NCI-H748 treated with DMSO at 0.1 percent for 48 hours (cell line): ENCODE data around the gene ZNF514.
A peak's percentile ranks its signal among the peaks of the same experiment; 100 is the strongest.
"Not testable (repeated sequence)": the region's sequence is repeated elsewhere in the genome, so short reads cannot be mapped to it uniquely, and the experiment has no call there.

Experiments
- DNase-seq: peaks from one replicate; lab custom pipeline; 2025; lab: John Stamatoyannopoulos, UW

Gene ZNF514

DNA sequence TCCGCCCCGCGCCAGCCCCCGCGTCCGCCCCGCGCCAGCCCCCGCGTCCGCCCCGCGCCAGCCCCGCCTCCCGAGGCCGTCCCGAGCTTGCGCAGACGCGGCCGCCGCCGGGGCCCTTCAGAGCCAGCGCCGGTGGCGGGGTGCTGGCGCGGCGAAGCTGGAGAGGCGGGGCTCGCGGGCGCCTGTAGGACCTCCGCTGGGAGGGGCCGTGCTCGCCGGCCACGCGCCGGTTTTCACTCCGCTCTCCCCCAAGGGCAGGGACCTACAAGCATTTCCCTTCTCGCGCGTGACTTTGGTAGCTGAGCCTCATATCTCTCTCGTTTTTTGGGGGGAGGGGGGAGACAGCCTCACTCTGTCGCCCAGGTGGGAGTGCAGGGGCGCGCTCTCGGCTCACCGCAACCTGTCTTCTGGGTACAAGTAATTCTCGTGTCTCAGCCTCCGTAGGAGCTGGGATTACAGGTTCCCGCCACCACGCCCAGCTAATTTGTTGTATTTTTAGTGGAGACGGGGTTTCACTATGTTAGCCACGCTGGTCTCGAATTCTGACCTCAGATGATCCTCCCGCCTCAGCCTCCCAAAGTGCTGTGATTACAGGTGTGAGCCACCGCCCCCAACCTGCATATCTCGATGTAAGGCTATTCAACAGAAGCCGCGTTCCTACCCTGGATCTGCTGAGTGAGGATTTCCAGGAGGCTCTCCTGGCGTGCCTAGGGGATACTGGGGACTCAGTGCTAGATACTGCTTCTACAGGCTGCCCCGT, at the start of gene ZNF514:
ZNF514 (minus strand) TSS at position 159 of the 760 bp plus-strand sequence. CDS start 6,595 bp downstream, outside the sequence.
- peak; percentile 10 for DNase-seq

DNA sequence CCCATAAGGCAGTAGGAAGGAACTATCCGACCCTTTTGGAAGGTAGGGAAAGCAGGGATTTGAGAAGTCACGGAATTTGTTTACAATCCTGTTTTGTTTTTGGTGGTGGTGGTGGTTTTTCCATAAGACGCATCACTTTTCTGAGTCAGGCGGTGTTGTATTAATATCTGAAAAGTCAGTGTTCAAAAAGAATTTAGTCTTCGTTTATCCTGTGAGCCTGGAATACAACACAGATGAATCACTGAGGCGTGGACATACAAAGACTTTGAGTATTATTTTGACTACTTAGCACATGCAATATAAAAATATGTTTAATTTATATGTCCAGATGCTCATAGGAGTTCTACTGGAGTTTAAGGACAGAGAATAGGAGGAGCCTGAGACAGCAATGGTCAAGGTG, 48.5 kb upstream of the ZNF514 start:
- no peak for DNase-seq

DNA sequence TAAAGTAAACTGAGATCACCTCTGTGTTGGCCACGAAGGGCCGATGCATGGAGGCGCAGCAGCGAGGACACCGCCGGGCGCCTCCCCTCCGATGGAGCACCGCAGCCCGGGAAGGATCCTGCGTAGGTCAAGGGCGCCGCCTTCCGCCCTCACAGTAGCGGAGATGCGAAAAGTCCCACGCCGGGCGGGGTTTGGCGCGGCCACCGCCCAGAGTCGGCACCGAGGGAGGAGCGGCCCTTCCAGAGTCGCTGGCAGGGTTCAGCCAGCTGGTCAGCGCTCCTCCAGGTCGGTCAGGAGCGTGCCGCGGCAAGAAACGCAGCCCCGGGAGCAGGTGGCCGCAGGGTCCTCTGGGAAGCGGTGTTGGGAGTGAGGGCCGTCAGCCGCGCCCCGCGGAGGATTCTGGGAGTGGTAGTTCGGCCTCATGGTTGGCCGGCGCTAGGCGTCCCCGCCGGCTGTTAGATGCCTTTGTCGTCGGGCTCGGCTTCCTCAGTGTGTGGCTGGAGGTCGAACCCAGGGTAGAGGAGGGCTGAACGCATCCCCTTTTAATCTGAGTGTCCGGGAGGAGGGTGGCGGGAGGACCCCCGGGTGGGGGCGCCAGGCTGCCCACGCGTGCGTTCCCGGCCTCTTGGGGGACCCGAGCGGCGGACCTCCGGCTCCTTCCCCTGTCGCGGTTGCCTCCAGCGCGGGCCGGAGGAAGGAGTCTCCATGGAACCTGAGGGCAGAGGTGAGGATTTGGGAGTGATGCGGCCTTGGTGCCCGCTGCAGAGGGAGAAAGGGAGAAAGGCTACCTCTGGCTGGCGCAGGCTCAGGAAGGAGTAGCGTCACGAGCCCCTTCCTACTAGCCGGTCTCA, 47.7 kb upstream of the ZNF514 start, which contains the start of gene ZNF892:
ZNF892 (plus strand) TSS at position 411 of the 851 bp plus-strand sequence; CDS start at position 706, 295 bp downstream.
- peak; percentile 64 for DNase-seq

DNA sequence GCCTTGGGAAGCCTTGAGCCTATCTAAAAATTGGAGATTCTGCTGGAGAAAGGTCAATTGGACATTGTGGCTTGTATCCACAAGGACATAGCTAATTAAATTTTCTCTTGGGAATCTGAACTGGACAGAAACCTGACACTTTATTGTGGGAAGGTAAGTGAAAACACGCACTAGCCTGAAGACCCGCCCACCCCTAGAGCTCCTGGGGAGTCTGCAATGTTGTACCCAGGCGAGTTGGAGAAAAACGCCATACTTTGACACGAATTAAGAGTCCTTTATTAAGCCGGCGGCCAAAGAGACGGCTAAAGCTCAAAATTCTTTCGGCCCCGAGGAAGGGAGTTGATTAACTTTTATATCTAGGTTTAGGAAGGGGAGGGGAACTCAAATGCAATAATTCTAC, 46.4 kb upstream of the ZNF514 start:
- no peak for DNase-seq

DNA sequence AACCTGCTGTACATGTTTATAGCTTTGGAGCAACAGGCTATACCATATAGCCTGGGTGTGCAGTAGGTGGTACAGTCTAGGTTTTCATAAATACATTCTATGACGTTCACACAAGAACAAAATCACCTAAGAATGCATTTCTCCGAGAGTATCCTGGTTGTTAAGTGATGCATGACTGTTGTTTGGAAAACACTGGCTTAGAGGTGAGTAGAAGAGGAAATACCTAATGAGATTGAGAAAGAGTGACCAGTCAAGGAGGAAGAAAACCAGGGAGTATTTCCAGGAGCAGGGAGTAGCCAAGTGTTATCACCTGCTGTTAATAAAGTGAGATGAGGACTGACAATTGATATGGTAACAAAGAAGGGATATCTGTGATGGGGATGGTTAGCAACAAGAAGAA, 44.7 kb upstream of the ZNF514 start:
- no peak for DNase-seq

DNA sequence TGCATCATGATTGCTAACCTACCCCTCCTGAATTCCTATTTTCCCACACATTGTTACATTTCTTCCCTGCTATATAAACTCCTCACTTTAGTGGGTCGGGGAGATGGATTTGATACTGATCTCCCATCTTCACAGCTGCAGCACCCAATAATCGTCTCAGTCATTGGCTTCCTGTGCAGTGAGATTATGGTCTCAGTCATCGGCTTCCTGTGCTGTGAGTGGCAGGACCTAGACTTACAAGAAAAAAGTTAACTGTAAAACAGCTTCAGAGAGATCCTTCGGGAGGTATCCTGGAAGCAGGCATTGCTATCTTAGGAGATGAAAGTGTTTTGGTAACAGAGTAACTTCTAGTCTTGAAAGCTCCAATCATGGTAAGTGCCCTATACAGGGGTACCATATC, 44.3 kb upstream of the ZNF514 start:
- DNase-seq: no peak

DNA sequence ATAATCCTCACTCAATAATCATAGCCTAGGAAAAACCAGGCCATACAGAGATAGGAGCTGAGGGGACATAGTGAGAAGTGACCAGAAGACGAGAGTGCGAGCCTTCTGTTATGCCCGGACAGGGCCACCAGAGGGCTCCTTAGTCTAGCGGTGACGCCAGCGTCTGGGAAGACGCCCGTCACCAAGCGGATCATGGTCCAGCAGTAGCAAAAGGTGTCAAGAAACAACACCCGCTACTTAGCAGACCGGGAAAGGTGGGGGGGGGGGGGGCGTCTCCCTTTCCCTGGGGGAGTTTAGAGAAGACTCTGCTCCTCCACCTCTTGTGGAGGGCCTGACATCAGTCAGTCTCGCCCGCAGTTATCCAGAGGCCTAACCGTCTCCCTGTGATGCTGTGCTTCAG, 33.3 kb upstream of the ZNF514 start:
- not testable (repeated sequence) for DNase-seq

DNA sequence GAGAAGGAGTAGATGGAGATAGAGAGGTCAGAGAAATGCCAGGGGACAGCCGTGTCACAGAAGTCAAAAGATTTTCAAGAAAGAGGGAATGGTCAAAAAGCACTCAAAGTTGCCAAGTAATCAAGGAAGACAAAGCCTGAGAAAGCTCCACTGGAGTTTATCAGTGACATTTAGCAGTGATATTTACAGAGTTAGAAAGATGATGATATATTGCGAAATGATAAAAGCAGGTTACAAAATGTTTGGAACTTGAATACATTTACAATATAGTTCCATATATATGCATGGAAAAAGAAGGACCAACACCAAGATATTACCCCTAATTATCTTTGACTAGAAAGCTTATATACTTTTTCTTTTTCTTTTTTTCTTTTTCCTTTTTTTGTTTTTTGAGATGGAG, 26.3 kb upstream of the ZNF514 start:
- DNase-seq: no peak

DNA sequence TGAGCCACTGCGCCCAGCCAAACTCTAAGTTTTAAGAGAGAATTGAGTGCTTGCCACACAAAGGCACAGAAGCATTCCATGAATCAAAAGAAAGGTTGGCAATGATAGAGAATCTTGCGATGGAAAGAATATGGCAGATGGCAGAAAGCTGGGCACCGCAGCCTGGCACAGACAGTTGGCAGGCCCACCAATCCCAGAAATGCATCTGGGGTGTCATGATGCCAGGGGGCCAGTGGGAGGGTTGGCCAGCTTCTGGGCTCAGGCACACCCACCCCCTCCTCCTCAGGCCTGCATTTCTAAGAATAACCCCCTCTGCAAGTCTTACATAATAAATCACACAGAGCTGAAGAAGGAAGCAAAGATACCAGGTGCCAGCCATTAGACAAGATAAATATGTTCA, 25.5 kb upstream of the ZNF514 start:
- DNase-seq: no peak

DNA sequence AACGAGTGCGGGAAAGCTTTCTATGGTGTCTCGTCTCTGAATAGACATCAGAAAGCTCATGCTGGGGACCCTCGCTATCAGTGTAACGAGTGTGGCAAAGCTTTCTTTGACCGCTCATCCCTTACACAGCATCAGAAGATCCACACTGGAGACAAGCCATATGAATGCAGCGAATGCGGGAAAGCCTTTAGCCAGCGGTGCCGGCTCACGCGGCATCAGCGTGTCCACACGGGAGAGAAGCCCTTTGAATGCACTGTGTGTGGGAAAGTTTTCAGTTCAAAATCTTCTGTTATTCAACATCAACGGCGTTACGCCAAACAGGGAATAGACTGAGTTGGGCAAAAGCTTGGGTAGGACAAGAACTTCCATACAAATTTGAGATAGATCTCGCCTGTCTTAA, 22.1 kb upstream of the ZNF514 start:
- DNase-seq: no peak

DNA sequence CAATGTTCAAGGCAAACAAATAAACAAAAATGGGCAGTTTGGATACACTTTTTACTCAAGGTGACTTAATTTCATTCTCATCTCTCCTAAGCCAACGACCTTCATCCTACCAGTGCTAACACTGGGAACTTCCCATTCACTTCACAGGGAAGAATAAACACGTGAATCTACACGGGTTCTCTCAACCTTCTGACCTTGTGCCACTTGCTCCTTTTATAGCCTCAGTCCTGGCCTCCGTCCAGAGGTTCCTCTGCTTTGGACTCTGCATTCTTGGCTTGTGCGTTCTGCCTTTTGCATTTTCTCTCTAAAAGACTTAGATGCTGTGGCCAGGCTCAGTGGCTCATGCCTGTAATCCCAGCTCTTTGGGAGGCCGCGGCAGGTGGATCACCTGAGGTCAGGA, 19.8 kb upstream of the ZNF514 start:
- no peak for DNase-seq

DNA sequence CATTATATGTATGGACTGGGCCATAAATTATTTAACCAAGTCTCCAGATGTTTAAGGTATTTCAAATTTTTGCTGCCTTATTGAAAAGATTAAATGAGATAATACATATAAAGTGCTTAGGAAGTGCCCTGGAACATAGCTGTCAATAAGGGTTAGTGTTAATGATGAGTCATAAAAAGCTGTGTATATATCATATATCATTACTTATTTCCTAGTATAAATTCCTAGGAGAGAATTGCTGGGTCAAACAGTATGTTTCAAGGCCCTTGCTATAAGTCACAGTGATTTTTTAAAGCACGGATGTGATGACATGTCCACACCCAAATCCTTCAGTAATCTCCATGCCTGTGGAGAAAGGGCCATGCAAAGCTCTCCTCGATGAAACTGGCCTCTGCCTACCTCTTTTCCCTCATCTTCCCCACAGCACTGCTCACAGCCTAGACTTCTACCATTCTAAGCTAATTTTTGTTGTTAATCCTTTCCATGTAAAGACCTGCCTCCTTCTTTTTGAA, 14.4 kb upstream of the ZNF514 start:
- DNase-seq: no peak

DNA sequence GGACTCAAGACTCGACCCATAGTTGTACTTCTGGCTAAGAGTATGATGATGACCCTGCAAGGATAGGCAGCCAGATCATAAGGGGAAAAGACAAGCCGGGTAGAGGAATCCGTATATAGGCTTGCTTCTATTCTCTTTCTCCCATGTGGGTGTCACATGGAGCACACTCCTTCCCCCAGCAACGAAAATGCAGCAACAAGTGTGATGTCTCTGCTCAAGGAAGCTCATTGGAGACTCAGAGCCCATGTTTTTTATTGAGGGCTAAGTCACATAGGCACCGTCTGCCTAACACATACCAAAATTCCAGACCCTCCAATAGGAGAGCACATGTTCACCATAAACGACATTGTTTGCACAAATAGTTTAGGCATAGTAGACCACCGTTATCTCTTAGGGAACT, 12.3 kb upstream of the ZNF514 start:
- no peak for DNase-seq

DNA sequence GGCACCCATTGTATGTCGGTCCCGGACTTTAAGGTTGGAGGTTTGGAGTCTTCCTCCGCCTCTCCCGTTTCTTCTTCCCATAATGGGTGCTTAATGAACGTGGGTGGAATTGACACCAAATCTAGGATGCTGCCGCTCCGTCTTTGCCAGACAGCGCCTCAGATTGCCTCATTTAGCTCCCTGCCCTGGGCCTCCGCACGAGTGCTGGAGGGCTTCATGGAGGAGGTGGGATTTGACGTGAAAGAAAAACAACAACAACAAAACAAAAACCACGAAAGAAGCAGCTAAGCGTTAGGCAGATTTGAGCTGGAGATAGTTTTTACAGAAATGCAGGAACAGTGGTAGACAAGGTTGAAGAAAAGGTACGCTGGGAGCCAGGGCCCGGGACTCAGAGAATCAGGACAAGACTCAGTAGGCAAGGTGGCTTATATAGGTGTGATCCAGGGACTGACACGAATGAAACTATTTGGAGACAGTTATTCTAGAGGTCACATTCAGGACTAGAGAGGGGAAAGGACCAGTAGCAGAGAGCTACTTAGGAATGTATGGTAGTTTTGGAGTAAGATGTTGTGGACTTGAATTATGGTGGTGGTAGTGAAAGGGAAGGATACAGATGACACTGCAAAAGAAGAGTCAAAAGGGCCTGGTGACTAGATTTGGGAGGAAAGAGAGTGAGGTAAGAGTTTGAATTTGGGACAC, 6.6 kb upstream of the ZNF514 start:
- DNase-seq: no peak

DNA sequence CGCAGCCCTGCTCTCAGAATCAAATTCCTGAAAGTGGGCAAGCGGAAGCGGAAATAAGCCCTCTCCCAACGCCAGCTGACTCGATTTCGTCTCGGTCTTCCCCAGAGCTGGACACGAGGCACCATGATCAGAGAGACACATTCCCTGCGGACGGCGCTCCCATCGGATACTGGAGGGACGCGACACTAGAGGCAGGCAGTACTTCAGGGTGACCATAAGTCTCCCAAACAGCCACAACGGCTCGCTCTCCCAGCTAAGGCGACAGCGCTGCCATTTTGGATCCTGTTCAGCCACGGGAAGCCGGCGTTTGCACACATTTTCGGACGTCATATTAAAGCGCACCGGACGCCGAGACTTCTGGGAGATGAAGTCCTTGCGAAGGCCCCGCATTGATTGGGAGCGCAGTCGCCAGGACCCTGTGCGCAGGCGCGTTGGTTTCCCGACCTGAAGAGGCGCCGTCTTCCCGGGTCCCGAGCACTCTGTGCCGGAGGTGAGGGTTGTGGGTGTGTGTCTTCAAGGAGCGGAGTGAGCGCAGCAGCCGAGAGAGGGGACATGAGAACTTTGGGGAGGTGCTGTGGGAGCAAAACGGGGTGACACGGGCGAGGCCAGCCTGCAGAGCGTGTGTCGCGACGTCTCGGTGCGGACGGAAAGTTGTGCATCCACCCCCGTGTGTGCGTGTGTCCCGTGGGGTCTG, 5.9 kb upstream of the ZNF514 start, which contains the start of gene ZNF2:
ZNF2 (plus strand) TSS at position 439 of the 694 bp plus-strand sequence. CDS start 10,418 bp downstream, outside the sequence.
- peak; percentile 82 for DNase-seq

DNA sequence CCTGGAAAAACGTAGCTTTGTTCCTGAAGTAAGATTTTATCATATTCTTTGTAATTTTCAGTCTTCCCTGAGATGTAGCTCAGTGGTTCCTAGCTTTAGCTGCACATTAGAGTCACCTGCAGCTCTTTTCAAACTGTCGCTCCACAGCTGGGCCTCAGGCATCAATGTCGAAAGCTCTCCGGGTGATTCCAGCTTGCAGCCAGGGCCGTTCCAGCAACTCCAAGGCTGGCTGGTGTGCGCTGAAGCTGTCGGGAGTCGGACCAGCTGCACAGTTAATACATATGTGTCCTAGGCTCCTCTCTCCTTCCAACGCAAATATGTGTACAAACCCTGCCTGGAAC, 5.4 kb upstream of the ZNF514 start:
- DNase-seq: no peak

DNA sequence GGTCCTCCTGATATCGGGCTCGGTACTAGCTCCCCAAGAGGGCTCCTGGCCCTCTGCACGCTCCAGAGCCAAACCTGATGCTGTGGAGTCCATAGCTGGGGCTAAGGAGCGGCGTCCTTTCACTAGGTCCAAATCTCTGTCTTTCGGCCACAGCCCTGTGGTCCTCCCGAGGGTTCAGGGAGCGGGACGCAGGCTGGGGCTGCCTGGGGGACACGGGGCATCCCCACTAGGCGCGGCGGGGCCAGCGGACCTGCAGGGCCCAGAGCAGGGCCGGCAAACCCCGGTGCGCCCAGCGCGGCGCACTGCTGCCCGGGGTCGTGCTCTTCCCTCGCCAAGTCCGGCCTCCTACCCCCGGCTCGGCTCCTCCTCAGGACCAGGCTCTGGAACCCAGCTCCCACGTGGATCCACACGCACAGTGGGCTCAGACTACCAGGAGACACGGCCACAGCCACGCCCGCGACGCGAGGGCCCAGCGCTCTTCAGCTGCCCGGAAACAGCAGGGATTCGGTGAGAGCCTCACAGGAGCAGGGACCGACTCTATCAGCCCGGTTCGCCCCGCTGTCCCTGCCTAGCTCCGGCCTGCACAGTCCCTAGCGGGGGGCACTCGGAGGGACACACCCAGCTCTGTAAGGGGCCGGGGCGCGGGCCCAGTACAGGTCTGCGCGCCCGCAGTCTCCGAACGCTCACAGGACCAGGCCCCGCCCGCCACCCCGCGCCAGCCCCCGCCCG, 593 bp downstream of the ZNF514 start:
- peak; percentile 10 for DNase-seq

DNA sequence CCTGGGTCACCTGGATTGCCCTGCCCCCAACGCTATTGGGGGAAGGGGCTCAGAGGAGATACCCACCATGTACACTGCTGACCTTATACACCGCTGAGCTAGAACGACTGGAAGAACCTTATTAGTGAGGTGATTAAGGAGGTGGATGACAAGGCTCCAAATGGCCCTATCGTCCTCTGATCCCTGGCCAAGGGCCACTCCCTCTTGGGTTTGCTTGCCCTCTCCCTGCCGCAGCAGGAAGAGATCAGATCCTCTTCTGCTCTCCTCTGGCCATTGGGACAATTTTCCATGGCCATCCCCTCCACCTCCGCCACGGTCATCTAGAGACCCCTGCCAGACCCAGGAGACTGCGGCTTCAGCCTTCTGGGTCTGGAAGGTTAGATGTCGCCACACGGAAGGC, 1.2 kb downstream of the ZNF514 start:
- DNase-seq: no peak

DNA sequence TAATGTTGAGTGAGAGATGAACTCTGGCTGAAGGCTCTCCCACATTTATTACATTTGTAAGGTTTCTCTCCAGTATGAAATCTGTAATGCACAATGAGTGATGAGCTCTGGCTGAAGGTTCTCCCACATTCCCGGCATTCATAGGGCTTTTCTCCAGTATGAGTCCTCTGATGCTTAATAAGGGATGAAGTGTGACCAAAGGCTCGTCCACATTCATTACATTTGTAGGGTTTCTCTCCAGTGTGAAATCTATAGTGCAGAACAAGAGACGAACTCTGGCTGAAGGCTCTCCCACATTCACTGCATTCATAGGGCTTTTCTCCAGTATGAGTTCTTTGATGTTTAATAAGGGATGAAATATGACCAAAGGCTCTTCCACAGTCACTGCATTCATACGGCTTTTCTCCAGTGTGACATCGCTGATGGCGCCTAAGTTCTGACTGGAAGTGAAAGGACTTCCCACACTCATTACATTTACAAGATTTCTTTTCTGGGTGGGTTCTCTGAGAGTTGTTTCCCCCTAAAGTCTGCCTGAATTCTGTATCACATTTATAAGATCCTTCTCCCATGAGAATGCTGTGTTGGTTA, 10.2 kb downstream of the ZNF514 start:
- DNase-seq: no peak

DNA sequence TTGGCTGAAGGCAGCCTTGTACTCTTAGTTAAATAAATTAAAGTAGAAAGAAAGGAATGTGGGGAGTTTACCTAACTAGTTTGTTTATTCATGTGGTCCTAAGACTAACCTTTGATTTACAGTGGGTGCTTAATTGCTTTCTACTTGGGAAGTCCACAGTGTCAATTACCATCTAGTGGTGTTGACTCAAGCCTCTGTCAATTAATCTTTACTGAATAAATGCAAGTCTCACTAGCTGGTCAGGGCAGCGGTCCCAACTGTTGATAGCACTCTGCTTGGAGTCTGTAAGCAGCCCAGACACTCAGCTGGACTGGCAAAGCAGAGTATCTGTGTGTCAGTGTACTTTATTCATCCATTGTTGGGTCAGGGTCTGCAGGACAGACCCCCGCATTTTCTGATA, 15.8 kb downstream of the ZNF514 start:
- DNase-seq: no peak

DNA sequence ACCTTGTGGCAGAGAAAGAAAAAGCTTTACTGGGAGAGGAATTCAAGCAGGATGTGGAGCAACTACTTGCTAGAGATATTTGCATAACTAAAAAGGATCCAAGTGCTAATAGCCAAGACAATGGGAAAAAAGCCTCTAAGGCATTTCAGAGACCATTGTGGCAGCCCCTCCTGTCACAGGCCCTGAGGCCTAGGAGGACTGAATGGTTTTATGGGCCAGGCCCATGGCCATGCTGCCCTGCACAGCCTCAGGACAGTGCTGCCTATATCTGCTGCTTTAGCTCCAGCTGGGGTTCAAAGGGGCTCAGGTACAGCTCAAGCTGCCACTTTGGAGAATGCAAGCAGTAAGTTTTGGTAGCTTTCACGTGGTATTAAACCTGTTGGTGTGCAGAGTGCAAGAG, 20.9 kb downstream of the ZNF514 start:
- DNase-seq: no peak
